K562 (cell line): ENCODE measurements around the gene PEX11B.

ENCODE experiments used
- FOXJ3 ChIP-seq: sonication (generic); formaldehyde crosslinking; IDR thresholded peaks from 2 replicates; pipeline ENCODE4 v1.4.0; 2020; ENCODE audit warnings: mild to moderate bottlenecking, missing genetic modification reagents
- NR3C1 ChIP-seq: sonication (generic); formaldehyde crosslinking; IDR thresholded peaks from 2 replicates; pipeline ENCODE4 v1.8.1; 2022; ENCODE audit warnings: missing genetic modification reagents
- POLR3A ChIP-seq: IDR thresholded peaks from 2 replicates; pipeline ENCODE4 v1.6.1; 2011; ENCODE audit warnings: borderline replicate concordance, mild to moderate bottlenecking, moderate library complexity; ENCODE audit not compliant: insufficient read length, insufficient read depth; ENCODE audit errors: extremely low read depth
- ZNF174 ChIP-seq: fragments of 250-450 bp; sonication (Bioruptor Pico); IDR thresholded peaks from 2 replicates; pipeline ENCODE4 v1.4.0; 2020; ENCODE audit warnings: mild to moderate bottlenecking

GRCh38 chr1:145897969-145898368 lies 20.5 kb downstream of the PEX11B start:
- TF ChIP-seq POLR3A (no peak), NR3C1 (CRISPR knock-in tag) (no peak), ZNF174 (CRISPR knock-in tag) (no peak), FOXJ3 (CRISPR knock-in tag) (no peak)
